WTC11 (cell line): ENCODE data around the gene RANBP9. TPM values are rescaled to one million over a fixed set of nuclear protein-coding genes. Genes with fewer than 3 reads are reported as not detected.

ENCODE experiments used
- ATAC-seq: fragments of 200-7000 bp; cut with Tn5 transposase; 2 replicates; pipeline ENCODE4 v1.10.0; 2021; ENCODE audit warnings: mild to moderate bottlenecking, moderate library complexity
- CTCF ChIA-PET: fragments of 300-600 bp; sonication (Branson Sonifier 250); formaldehyde crosslinking; loops from one replicate; lab custom pipeline; 2021; ENCODE audit warnings: antibody characterized with exemption; lab: Charles Lee
- POLR2A ChIA-PET: fragments of 350-600 bp; sonication (Branson Sonifier 250); formaldehyde crosslinking; loops from one replicate; lab custom pipeline; 2021; ENCODE audit warnings: antibody characterized with exemption; lab: Charles Lee
- DNase-seq: peaks from one replicate; pipeline ENCODE4 v3.0.0; 2021; ENCODE audit warnings: low spot score
- H3K27ac Mint-ChIP-seq: 2 replicates; pipeline ENCODE4 v1.8.0; 2021; ENCODE audit warnings: mixed read lengths
- H3K27me3 Mint-ChIP-seq: 2 replicates; pipeline ENCODE4 v1.8.0; 2021; ENCODE audit warnings: low read depth, mild to moderate bottlenecking, moderate library complexity, mixed read lengths
- H3K36me3 Mint-ChIP-seq: 2 replicates; pipeline ENCODE4 v1.8.0; 2021; ENCODE audit warnings: mixed read lengths
- H3K4me1 Mint-ChIP-seq: 2 replicates; pipeline ENCODE4 v1.8.0; 2022; ENCODE audit warnings: mixed read lengths
- H3K4me3 Mint-ChIP-seq: 2 replicates; pipeline ENCODE4 v1.8.0; 2021; ENCODE audit warnings: mild to moderate bottlenecking, moderate library complexity, mixed read lengths
- H3K9me3 Mint-ChIP-seq: 2 replicates; pipeline ENCODE4 v1.8.0; 2021; ENCODE audit warnings: mixed read lengths
- ARID4B ChIP-seq: sonication (generic); formaldehyde crosslinking; IDR thresholded peaks from 2 replicates; pipeline ENCODE4 v1.8.0; 2023; ENCODE audit warnings: missing genetic modification reagents, mild to moderate bottlenecking, borderline replicate concordance
- ATF1 ChIP-seq: sonication (generic); formaldehyde crosslinking; IDR thresholded peaks from 2 replicates; pipeline ENCODE4 v1.8.1; 2023; ENCODE audit warnings: mild to moderate bottlenecking, moderate library complexity, missing genetic modification reagents
- E2F4 ChIP-seq: sonication (generic); formaldehyde crosslinking; IDR thresholded peaks from 2 replicates; pipeline ENCODE4 v1.8.1; 2022; ENCODE audit warnings: low read depth, mild to moderate bottlenecking, moderate library complexity, missing genetic modification reagents, borderline replicate concordance
- FOXJ3 ChIP-seq: sonication (generic); formaldehyde crosslinking; IDR thresholded peaks from 2 replicates; pipeline ENCODE4 v1.9.0; 2021; ENCODE audit warnings: missing genetic modification reagents, mild to moderate bottlenecking, borderline replicate concordance
- FOXP1 ChIP-seq: sonication (generic); formaldehyde crosslinking; IDR thresholded peaks from 2 replicates; pipeline ENCODE4 v1.8.0; 2022; ENCODE audit warnings: missing genetic modification reagents, mild to moderate bottlenecking, moderate library complexity, borderline replicate concordance
- HMGXB4 ChIP-seq: sonication (generic); formaldehyde crosslinking; IDR thresholded peaks from 2 replicates; pipeline ENCODE4 v1.8.1; 2023; ENCODE audit warnings: mild to moderate bottlenecking, moderate library complexity, missing genetic modification reagents
- IRF1 ChIP-seq: sonication (generic); formaldehyde crosslinking; IDR thresholded peaks from 2 replicates; pipeline ENCODE4 v1.8.0; 2023; ENCODE audit warnings: missing genetic modification reagents
- MXD4 ChIP-seq: fragments of 250-450 bp; sonication (Bioruptor Pico); IDR thresholded peaks from 2 replicates; pipeline ENCODE4 v1.8.0; 2021; ENCODE audit warnings: mild to moderate bottlenecking, moderate library complexity, borderline replicate concordance
- NR1H2 ChIP-seq: sonication (generic); formaldehyde crosslinking; IDR thresholded peaks from 2 replicates; pipeline ENCODE4 v1.9.0; 2021; ENCODE audit warnings: mild to moderate bottlenecking, moderate library complexity, missing genetic modification reagents
- PRRX2 ChIP-seq: fragments of 250-450 bp; sonication (Bioruptor Pico); IDR thresholded peaks from 2 replicates; pipeline ENCODE4 v1.8.0; 2021; ENCODE audit warnings: mild to moderate bottlenecking
- SOX15 ChIP-seq: fragments of 250-450 bp; sonication (Bioruptor Pico); IDR thresholded peaks from 2 replicates; pipeline ENCODE4 v1.9.0; 2021; ENCODE audit warnings: mild to moderate bottlenecking
- TEAD4 ChIP-seq: sonication (generic); formaldehyde crosslinking; IDR thresholded peaks from 2 replicates; pipeline ENCODE4 v1.8.0; 2022; ENCODE audit warnings: mild to moderate bottlenecking, missing genetic modification reagents
- ZBTB21 ChIP-seq: sonication (generic); formaldehyde crosslinking; IDR thresholded peaks from 2 replicates; pipeline ENCODE4 v1.8.1; 2023; ENCODE audit warnings: mild to moderate bottlenecking, missing genetic modification reagents, borderline replicate concordance
- ZNF263 ChIP-seq: sonication (generic); formaldehyde crosslinking; IDR thresholded peaks from 2 replicates; pipeline ENCODE4 v1.8.1; 2022; ENCODE audit warnings: low read depth, mild to moderate bottlenecking, moderate library complexity, missing genetic modification reagents
- ZNF281 ChIP-seq: sonication (generic); formaldehyde crosslinking; IDR thresholded peaks from 2 replicates; pipeline ENCODE4 v1.8.0; 2023; ENCODE audit warnings: mild to moderate bottlenecking, missing genetic modification reagents
- ZSCAN18 ChIP-seq: fragments of 250-450 bp; sonication (Bioruptor Pico); IDR thresholded peaks from 2 replicates; pipeline ENCODE4 v2.1.2; 2022; ENCODE audit warnings: mild to moderate bottlenecking, moderate library complexity
- total RNA-seq: library from RNA; stranded (reverse); gene quantifications from 3 replicates; pipeline ENCODE4 v1.2.3, GENCODE V29; 2021
- TF ChIP-seq, protein P1 (sequence below): fragments of 250-450 bp; sonication (Bioruptor Pico); IDR thresholded peaks from 2 replicates; pipeline ENCODE4 v1.9.0; 2021; ENCODE audit warnings: mild to moderate bottlenecking
- TF ChIP-seq, protein P2 (sequence below): fragments of 250-450 bp; sonication (Bioruptor Pico); IDR thresholded peaks from 2 replicates; pipeline ENCODE4 v1.9.0; 2021; ENCODE audit warnings: mild to moderate bottlenecking
- TF ChIP-seq, protein P3 (sequence below): sonication (generic); formaldehyde crosslinking; IDR thresholded peaks from 2 replicates; pipeline ENCODE4 v1.8.0; 2022; ENCODE audit warnings: mild to moderate bottlenecking, missing genetic modification reagents

RANBP9 gene
- total RNA-seq, 1 experiment from 2014 or later = 33.4 TPM

DNA sequence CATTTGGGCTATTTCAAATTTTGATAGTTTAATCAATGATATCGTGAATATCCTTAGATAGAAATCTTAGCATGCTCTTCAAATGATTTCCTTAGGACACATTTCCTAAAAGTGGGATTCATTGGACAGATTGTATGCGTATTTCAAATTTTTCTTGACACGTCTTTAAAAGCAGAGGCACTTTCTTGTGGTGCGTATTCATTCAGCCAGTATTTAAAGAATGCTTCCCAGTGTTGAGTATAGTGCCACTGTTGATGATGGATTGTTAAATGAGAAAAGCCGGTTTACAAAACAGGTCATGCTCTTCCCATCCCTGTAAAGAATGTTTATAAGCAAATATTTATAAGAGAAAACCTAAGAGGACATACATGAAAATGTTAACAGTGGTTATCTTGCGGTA lies 111.6 kb downstream of the RANBP9 start:
- H3K27ac Mint-ChIP-seq = no peak overlapping the region
- no peaks in the 10 kb centered on the region for H3K9me3 Mint-ChIP-seq
- no peak for ATAC-seq
- H3K27me3 Mint-ChIP-seq = no peaks in the 10 kb centered on the region
- no peaks in the 10 kb centered on the region for H3K4me1 Mint-ChIP-seq
- no peak for DNase-seq
- ChIA-PET CTCF (interaction anchor here (0.5 kb wide), 1 partner anchor 25 kb away, joined by 3 read pairs; no protein-coding TSS in a partner anchor), POLR2A (no interaction called here)
- H3K36me3 Mint-ChIP-seq = peaks cover 31% of the 10 kb centered on the region
- no peak for TF ChIP-seq HMGXB4
- TF ChIP-seq ZSCAN18 (CRISPR knock-in tag) = no peak
- TF ChIP-seq TEAD4 = no peak
- TF ChIP-seq IRF1 (CRISPR knock-in tag) = no peak
- no peak for TF ChIP-seq ARID4B
- TF ChIP-seq, protein P1, sequence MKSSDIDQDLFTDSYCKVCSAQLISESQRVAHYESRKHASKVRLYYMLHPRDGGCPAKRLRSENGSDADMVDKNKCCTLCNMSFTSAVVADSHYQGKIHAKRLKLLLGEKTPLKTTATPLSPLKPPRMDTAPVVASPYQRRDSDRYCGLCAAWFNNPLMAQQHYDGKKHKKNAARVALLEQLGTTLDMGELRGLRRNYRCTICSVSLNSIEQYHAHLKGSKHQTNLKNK (CRISPR knock-in tag) = no peak
- TF ChIP-seq FOXJ3 = no peak
- no peak for TF ChIP-seq SOX15 (CRISPR knock-in tag)
- TF ChIP-seq, protein P2, sequence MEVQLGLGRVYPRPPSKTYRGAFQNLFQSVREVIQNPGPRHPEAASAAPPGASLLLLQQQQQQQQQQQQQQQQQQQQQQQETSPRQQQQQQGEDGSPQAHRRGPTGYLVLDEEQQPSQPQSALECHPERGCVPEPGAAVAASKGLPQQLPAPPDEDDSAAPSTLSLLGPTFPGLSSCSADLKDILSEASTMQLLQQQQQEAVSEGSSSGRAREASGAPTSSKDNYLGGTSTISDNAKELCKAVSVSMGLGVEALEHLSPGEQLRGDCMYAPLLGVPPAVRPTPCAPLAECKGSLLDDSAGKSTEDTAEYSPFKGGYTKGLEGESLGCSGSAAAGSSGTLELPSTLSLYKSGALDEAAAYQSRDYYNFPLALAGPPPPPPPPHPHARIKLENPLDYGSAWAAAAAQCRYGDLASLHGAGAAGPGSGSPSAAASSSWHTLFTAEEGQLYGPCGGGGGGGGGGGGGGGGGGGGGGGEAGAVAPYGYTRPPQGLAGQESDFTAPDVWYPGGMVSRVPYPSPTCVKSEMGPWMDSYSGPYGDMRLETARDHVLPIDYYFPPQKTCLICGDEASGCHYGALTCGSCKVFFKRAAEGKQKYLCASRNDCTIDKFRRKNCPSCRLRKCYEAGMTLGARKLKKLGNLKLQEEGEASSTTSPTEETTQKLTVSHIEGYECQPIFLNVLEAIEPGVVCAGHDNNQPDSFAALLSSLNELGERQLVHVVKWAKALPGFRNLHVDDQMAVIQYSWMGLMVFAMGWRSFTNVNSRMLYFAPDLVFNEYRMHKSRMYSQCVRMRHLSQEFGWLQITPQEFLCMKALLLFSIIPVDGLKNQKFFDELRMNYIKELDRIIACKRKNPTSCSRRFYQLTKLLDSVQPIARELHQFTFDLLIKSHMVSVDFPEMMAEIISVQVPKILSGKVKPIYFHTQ = no peak
- H3K4me3 Mint-ChIP-seq = no peak overlapping the region

DNA sequence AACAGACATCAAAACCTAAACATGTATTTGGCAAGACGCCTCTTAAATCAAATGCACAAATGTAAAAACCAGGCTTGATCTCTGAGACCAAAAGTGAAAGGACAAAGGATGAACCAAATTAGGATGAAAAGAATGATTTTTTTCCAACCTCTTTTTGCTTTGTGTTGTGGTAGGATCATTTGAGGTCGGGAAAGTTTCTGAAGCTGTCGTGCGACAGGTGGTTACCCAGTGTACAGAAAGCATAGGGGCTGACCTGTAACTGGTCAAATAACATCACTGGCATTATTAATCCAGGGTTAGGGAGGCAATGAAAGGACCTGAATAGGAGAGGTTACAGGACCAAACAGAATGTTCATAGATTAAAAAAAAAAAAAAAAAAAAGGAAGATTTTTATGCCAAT lies 114.6 kb downstream of the RANBP9 start:
- ChIA-PET POLR2A (no interaction called here), CTCF (no interaction called here)
- H3K4me3 Mint-ChIP-seq = no peak overlapping the region
- H3K4me1 Mint-ChIP-seq = no peaks in the 10 kb centered on the region
- no peaks in the 10 kb centered on the region for H3K9me3 Mint-ChIP-seq
- H3K27ac Mint-ChIP-seq = no peak overlapping the region
- ATAC-seq = no peak
- no peak for DNase-seq
- H3K36me3 Mint-ChIP-seq = peaks cover 29% of the 10 kb centered on the region
- no peaks in the 10 kb centered on the region for H3K27me3 Mint-ChIP-seq
- TF ChIP-seq E2F4 (CRISPR knock-in tag) = no peak
- no peak for TF ChIP-seq NR1H2
- TF ChIP-seq ZNF281 = no peak
- no peak for TF ChIP-seq PRRX2 (CRISPR knock-in tag)
- TF ChIP-seq ZBTB21 (CRISPR knock-in tag) = no peak
- no peak for TF ChIP-seq ZNF263 (CRISPR knock-in tag)
- no peak for TF ChIP-seq FOXP1 (CRISPR knock-in tag)
- TF ChIP-seq, protein P3, sequence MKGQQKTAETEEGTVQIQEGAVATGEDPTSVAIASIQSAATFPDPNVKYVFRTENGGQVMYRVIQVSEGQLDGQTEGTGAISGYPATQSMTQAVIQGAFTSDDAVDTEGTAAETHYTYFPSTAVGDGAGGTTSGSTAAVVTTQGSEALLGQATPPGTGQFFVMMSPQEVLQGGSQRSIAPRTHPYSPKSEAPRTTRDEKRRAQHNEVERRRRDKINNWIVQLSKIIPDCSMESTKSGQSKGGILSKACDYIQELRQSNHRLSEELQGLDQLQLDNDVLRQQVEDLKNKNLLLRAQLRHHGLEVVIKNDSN (CRISPR knock-in tag) = no peak
- no peak for TF ChIP-seq MXD4
- TF ChIP-seq ATF1 (CRISPR knock-in tag) = no peak
